ENCODE data around the gene VSIG4.

VSIG4 gene

DNA sequence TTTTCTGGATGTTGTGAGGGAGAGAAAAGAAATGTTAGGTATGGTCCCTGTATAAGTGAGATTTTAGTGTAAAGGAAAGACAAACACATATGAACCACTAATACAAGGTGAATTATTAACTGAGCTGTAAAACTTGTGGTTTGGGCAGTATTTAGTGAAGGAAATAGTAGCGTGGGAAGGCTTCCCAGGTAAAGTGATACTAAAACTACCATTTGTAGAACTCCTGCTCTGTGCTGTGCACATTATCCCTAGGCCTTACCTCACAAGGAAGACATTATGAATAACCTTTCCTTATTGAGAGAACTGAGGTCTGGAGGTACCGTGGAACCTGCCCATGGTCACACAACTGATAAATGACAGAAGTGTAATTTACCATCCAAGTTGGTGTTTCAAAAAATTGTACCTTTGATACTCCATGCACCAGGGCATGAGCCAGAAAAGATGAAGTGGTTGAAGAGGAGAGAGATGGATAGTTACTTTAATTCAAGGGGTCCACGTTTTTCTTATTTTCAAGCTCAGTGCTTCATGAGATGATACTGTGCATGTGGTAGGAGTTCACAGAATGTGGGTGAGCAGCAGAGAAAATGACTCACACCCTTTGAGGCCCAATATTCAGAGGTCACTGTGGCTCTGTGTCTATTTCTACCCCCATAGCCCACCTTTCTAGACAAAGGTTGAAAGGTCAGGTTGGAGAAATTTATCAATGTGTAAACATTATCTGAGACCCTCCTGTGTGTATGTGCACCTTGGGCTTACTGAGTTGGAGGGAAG, 2.6 kb upstream of the VSIG4 start:
- Histone ChIP-seq H3K9me3 (ENCODE audit: control insufficient read depth, low read length) (no peaks in the 10 kb centered on the region), H2AFZ (no peak overlapping the region), H3K27me3 (ENCODE audit: control insufficient read depth, insufficient read depth, low read length) (no peaks in the 10 kb centered on the region), H3K27ac (no peak overlapping the region), H3K4me3 (ENCODE audit: low read depth, low read length) (no peak overlapping the region), H3K4me2 (ENCODE audit: low read length) (no peak overlapping the region), H3K36me3 (ENCODE audit: control insufficient read depth, insufficient read depth, low read length) (no peaks in the 10 kb centered on the region), H3K4me1 (no peaks in the 10 kb centered on the region), H3K9ac (no peak overlapping the region), H3K79me2 (no peaks in the 10 kb centered on the region)
- TF ChIP-seq, protein P1, sequence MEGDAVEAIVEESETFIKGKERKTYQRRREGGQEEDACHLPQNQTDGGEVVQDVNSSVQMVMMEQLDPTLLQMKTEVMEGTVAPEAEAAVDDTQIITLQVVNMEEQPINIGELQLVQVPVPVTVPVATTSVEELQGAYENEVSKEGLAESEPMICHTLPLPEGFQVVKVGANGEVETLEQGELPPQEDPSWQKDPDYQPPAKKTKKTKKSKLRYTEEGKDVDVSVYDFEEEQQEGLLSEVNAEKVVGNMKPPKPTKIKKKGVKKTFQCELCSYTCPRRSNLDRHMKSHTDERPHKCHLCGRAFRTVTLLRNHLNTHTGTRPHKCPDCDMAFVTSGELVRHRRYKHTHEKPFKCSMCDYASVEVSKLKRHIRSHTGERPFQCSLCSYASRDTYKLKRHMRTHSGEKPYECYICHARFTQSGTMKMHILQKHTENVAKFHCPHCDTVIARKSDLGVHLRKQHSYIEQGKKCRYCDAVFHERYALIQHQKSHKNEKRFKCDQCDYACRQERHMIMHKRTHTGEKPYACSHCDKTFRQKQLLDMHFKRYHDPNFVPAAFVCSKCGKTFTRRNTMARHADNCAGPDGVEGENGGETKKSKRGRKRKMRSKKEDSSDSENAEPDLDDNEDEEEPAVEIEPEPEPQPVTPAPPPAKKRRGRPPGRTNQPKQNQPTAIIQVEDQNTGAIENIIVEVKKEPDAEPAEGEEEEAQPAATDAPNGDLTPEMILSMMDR (IDR thresholded peaks at IDR 0.05) = no peak

DNA sequence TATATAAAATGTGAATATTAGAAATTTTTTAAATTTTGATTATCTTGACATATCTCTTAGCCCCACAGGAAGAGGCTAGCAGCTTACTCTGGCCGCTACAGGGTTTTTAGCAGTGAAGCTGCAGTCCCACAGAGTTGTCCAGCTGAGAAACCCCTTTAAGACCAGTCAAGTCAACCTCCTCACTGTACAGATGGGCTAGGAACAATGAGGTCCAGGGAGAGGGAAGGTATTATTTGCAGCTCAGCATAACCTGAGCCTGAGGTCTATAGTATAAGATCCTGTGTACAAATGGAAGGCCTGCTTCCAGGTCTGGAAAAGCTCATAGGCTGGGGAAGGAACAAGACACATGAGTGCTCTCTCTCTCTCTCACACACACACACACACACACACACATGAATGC, 1.8 kb downstream of the VSIG4 start:
- Histone ChIP-seq H3K4me3 (ENCODE audit: low read depth, low read length) (no peak overlapping the region), H3K36me3 (ENCODE audit: control insufficient read depth, insufficient read depth, low read length) (no peaks in the 10 kb centered on the region), H3K9ac (no peak overlapping the region), H3K27ac (no peak overlapping the region), H3K27me3 (ENCODE audit: control insufficient read depth, insufficient read depth, low read length) (no peaks in the 10 kb centered on the region), H3K4me1 (no peaks in the 10 kb centered on the region), H3K79me2 (no peaks in the 10 kb centered on the region), H2AFZ (no peak overlapping the region), H3K9me3 (ENCODE audit: control insufficient read depth, low read length) (no peaks in the 10 kb centered on the region), H3K4me2 (ENCODE audit: low read length) (no peak overlapping the region)
- TF ChIP-seq, protein P1 (IDR thresholded peaks at IDR 0.05) = no peak

DNA sequence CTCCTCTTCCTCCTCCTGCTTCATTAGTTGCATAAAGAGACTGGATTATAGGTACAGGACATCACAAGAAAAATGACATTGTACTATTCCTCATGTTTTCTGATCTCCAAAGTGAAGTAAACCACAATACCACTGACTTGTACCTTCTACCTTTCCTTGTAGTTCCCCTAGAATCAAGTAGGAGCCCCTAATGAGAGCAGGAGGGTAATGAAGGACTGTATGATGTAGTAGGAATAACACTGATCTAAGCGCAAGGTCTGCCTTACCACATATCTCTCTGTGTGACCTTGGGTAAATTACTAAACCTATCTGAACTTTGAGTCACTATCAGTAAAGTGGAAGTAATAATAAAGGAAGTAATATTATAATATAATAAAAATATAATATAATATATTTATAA, 3.6 kb downstream of the VSIG4 start:
- Histone ChIP-seq H3K27ac (no peak overlapping the region), H3K79me2 (no peaks in the 10 kb centered on the region), H3K36me3 (ENCODE audit: control insufficient read depth, insufficient read depth, low read length) (no peaks in the 10 kb centered on the region), H2AFZ (no peak overlapping the region), H3K9me3 (ENCODE audit: control insufficient read depth, low read length) (no peaks in the 10 kb centered on the region), H3K9ac (no peak overlapping the region), H3K4me3 (ENCODE audit: low read depth, low read length) (no peak overlapping the region), H3K27me3 (ENCODE audit: control insufficient read depth, insufficient read depth, low read length) (no peaks in the 10 kb centered on the region), H3K4me2 (ENCODE audit: low read length) (no peak overlapping the region), H3K4me1 (no peaks in the 10 kb centered on the region)
- TF ChIP-seq, protein P1 (IDR thresholded peaks at IDR 0.05) = no peak

DNA sequence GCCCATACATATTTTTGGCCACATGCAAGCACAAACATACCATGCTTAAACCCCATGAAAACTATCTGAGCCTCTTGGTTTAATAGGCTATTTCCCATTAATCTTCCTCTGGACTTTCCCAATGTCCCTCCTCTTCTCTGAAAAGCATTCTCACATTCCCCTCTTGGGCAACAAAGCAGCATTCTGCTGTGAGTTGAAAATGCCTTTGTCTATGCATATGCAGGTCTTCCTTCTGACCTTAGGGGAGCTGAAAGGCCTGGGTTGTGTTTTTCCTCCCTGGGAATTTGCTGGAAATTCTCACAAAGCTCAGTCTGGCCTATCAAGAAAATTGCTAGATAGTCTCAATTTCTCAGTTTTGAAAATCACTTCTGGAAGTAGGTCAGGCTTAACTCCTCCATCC, 4.2 kb downstream of the VSIG4 start:
- TF ChIP-seq, protein P1 (IDR thresholded peaks at IDR 0.05) = no peak
- no peaks in the 10 kb centered on the region for H3K27me3 ChIP-seq (ENCODE audit: control insufficient read depth, insufficient read depth, low read length)
- no peak overlapping the region for H3K4me3 ChIP-seq (ENCODE audit: low read depth, low read length)

More for the DNA sequence above, 4.2 kb downstream of the VSIG4 start:
- no peaks in the 10 kb centered on the region for H3K9me3 ChIP-seq (ENCODE audit: control insufficient read depth, low read length)
- no peak overlapping the region for H2AFZ ChIP-seq
- H3K4me1 ChIP-seq = no peaks in the 10 kb centered on the region
- no peak overlapping the region for H3K27ac ChIP-seq
- no peak overlapping the region for H3K4me2 ChIP-seq (ENCODE audit: low read length)
- H3K9ac ChIP-seq = no peak overlapping the region
- H3K36me3 ChIP-seq (ENCODE audit: control insufficient read depth, insufficient read depth, low read length) = no peaks in the 10 kb centered on the region
- H3K79me2 ChIP-seq = no peaks in the 10 kb centered on the region
